DMS 273 (cell line): ENCODE results near the gene GOLGA3.
"Not testable (repeated sequence)": the region's sequence is repeated elsewhere in the genome, so short reads cannot be mapped to it uniquely, and the experiment has no call there.

Experiments
- DNase-seq: peaks from one replicate; lab custom pipeline; 2025; ENCODE audit not compliant: unreplicated experiment; lab: John Stamatoyannopoulos, UW

Gene GOLGA3

GRCh38 chr12:132847363-132848356 is 19.0 kb upstream of the GOLGA3 start:
- no peak for DNase-seq

GRCh38 chr12:132844681-132845080 is 16.0 kb upstream of the GOLGA3 start:
- not testable (repeated sequence) for DNase-seq

- DNase-seq = no peak
Measured at GRCh38 chr12:132842449-132843045, 13.9 kb upstream of the GOLGA3 start.

- no peak for DNase-seq
Measured at GRCh38 chr12:132841151-132841550, 12.5 kb upstream of the GOLGA3 start.

GRCh38 chr12:132840536-132840935 is 11.9 kb upstream of the GOLGA3 start:
- DNase-seq = no peak

- DNase-seq = no peak
Measured at GRCh38 chr12:132839558-132840235, 11.0 kb upstream of the GOLGA3 start.

GRCh38 chr12:132838410-132839080 is 9.9 kb upstream of the GOLGA3 start:
- no peak for DNase-seq

- DNase-seq = no peak
Measured at GRCh38 chr12:132837693-132838409, 9.2 kb upstream of the GOLGA3 start.

- DNase-seq = no peak
Measured at GRCh38 chr12:132836795-132837331, 8.2 kb upstream of the GOLGA3 start.

- DNase-seq = not testable (repeated sequence)
Measured at GRCh38 chr12:132836230-132836629, 7.6 kb upstream of the GOLGA3 start.

- no peak for DNase-seq
Measured at GRCh38 chr12:132835076-132836025, 6.7 kb upstream of the GOLGA3 start.

GRCh38 chr12:132834181-132834711 is 5.6 kb upstream of the GOLGA3 start:
- DNase-seq = no peak

- DNase-seq = no peak
Measured at GRCh38 chr12:132833341-132833740, 4.7 kb upstream of the GOLGA3 start.

GRCh38 chr12:132831771-132832170 is 3.1 kb upstream of the GOLGA3 start:
- DNase-seq = no peak

GRCh38 chr12:132827763-132828703 is 636 bp downstream of the GOLGA3 start:
- peak; percentile 18 for DNase-seq

- no peak for DNase-seq
Measured at GRCh38 chr12:132825861-132826260, 2.8 kb downstream of the GOLGA3 start.

- no peak for DNase-seq
Measured at GRCh38 chr12:132825089-132825488, 3.6 kb downstream of the GOLGA3 start.

- no peak for DNase-seq
Measured at GRCh38 chr12:132824053-132824452, 4.6 kb downstream of the GOLGA3 start.
